ENCODE results near the gene ACSS3. TPM values are rescaled to one million over a fixed set of nuclear protein-coding genes. Genes with fewer than 3 reads are reported as not detected.

Gene ACSS3, protein sequence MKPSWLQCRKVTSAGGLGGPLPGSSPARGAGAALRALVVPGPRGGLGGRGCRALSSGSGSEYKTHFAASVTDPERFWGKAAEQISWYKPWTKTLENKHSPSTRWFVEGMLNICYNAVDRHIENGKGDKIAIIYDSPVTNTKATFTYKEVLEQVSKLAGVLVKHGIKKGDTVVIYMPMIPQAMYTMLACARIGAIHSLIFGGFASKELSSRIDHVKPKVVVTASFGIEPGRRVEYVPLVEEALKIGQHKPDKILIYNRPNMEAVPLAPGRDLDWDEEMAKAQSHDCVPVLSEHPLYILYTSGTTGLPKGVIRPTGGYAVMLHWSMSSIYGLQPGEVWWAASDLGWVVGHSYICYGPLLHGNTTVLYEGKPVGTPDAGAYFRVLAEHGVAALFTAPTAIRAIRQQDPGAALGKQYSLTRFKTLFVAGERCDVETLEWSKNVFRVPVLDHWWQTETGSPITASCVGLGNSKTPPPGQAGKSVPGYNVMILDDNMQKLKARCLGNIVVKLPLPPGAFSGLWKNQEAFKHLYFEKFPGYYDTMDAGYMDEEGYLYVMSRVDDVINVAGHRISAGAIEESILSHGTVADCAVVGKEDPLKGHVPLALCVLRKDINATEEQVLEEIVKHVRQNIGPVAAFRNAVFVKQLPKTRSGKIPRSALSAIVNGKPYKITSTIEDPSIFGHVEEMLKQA
- 0.53 and 0.86 TPM in 2 replicates for total RNA-seq
- 0.12 and 0.14 TPM in 2 replicates for polyA plus RNA-seq
- polyA plus RNA-seq (2011; cell fraction: cytosol; rRNA removed): 0.17 and 0.19 TPM in 2 replicates
- polyA plus RNA-seq (2011; cell fraction: nucleus; rRNA removed): 0.31 and 0.66 TPM in 2 replicates
- 0.04 and 0.27 TPM in 2 replicates for polyA plus RNA-seq (2012)
- polyA minus RNA-seq: 0.70 and 0.85 TPM in 2 replicates
- polyA minus RNA-seq (2011; cell fraction: cytosol; rRNA and poly(A)+ RNA removed): not detected
- polyA minus RNA-seq (2011; cell fraction: nucleus; rRNA and poly(A)+ RNA removed): 1.5 and 2.2 TPM in 2 replicates
- Bru-seq, nascent RNA: percentile 28 among the genes with signal in this experiment
- BruChase-seq, experiment 1, labeled RNA remaining after a 6-hour chase: percentile 8 among the genes with signal in this experiment
- BruChase-seq, experiment 2, labeled RNA remaining after a 2-hour chase: percentile 14 among the genes with signal in this experiment
- long read RNA-seq, full-length matches to known transcripts: 2 of 2 reads
- long read RNA-seq, partial matches to known transcripts: 0 of 2 reads
- long read RNA-seq, other reads (novel, unspliced or antisense): 0 of 2 reads

DNA sequence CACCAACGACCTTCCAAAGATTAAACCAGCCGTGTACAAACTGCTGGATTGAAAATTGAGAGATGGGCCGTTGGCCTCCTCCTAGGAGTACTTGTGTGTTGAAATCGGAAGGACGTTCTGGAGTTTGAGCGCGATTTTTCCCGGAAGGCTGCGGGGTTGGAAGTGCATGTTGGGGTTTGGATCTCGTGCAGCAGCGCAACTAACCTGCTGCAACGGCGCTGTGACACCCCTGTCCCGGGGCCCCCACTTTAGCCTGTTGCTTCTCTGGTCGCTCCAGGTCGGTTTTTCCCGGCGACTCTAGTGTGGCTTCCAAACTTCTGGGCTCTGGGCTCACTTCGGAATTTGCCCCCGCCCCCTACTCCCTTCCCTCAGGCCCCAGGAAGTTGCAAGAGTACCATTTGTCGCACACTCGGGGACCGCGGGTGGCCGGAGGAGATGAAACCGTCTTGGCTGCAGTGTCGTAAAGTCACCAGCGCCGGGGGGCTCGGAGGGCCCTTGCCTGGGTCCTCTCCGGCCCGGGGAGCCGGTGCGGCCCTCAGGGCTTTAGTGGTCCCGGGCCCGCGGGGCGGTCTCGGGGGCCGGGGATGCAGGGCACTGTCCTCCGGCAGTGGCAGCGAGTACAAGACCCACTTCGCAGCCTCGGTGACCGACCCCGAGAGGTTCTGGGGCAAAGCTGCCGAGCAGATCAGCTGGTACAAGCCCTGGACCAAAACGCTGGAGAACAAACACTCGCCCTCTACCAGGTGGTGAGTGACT is at the start of gene ACSS3:
TSS of gene ACSS3 (plus strand) at position 394 of the 756 bp plus-strand sequence. CDS start at position 436, 42 bp downstream.
- POLR2A ChIA-PET: no interaction called here

More for the DNA sequence above, at the start of gene ACSS3:
- H3K9me1 ChIP-seq (replicated peaks; ENCODE audit: control insufficient read depth, extremely low read depth, insufficient read depth, low read length): no peaks in the 10 kb centered on the region
- H2AFZ ChIP-seq (ENCODE audit: low read depth, low read length): peak within 1 kb of the TSS; percentile 46
- peak within 1 kb of the TSS; percentile 19 for H3K27ac ChIP-seq (ENCODE audit: insufficient read depth, low read depth, low read length)
- H3K9ac ChIP-seq (replicated peaks; ENCODE audit: extremely low read depth, insufficient read depth, low read length): no peak within 1 kb of the TSS
- no peaks in the 10 kb centered on the region for H3K9me3 ChIP-seq (replicated peaks; ENCODE audit: control insufficient read depth, insufficient read depth, low read length)
- H3K36me3 ChIP-seq (ENCODE audit: control insufficient read depth in 2 of 2, extremely low read depth in 1 of 2, insufficient read depth in 2 of 2, low read length in 2 of 2): no peaks in the 10 kb centered on the region
- dilution Hi-C loops (cut with MboI; ENCODE audit: extremely low pct_ligation_motif_present, low sequenced_read_pairs) (no loop called here), intact Hi-C loops (cut with micrococcal nuclease) (loop anchor here (5.0 kb wide), 2 partner anchors 134 to 141 kb away; partner anchors contain the start of gene LIN7A)
- FAIRE-seq (no peak), DNase-seq (ENCODE audit: low read depth, low spot score) (no peak)
- H3K4me3 ChIP-seq (replicated peaks in 1 of 3; ENCODE audit: insufficient read depth in 1 of 3, low read depth in 1 of 3, low read length in 3 of 3): peak within 1 kb of the TSS in 2 of 3 experiments; percentile 5 to 12
- no peak for TF ChIP-seq GATA2 (IDR thresholded peaks at IDR 0.05; ENCODE audit: insufficient read depth, insufficient read length, low read depth, low read length)
- no peak for TF ChIP-seq POLR2AphosphoS5 (IDR thresholded peaks at IDR 0.05; ENCODE audit: insufficient read depth, low read depth, low read length)
- no peak for TF ChIP-seq EZH2 (IDR thresholded peaks at IDR 0.05; ENCODE audit: borderline replicate concordance, low read depth, low read length, severe bottlenecking)
- no peak for TF ChIP-seq MYC (IDR thresholded peaks at IDR 0.05; ENCODE audit: low read depth, low read length)
- no peak for TF ChIP-seq POLR2A (IDR thresholded peaks at IDR 0.05; ENCODE audit: low read depth, low read length)
- TF ChIP-seq JUN (IDR thresholded peaks at IDR 0.05; ENCODE audit: borderline replicate concordance, insufficient read depth, insufficient read length, low read depth): no peak
- TF ChIP-seq, protein P1, sequence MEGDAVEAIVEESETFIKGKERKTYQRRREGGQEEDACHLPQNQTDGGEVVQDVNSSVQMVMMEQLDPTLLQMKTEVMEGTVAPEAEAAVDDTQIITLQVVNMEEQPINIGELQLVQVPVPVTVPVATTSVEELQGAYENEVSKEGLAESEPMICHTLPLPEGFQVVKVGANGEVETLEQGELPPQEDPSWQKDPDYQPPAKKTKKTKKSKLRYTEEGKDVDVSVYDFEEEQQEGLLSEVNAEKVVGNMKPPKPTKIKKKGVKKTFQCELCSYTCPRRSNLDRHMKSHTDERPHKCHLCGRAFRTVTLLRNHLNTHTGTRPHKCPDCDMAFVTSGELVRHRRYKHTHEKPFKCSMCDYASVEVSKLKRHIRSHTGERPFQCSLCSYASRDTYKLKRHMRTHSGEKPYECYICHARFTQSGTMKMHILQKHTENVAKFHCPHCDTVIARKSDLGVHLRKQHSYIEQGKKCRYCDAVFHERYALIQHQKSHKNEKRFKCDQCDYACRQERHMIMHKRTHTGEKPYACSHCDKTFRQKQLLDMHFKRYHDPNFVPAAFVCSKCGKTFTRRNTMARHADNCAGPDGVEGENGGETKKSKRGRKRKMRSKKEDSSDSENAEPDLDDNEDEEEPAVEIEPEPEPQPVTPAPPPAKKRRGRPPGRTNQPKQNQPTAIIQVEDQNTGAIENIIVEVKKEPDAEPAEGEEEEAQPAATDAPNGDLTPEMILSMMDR (IDR thresholded peaks at IDR 0.05; ENCODE audit: extremely low read depth in 1 of 2, insufficient read depth in 1 of 2, low read depth in 1 of 2, low read length in 2 of 2): no peak
- TF ChIP-seq, protein P2, sequence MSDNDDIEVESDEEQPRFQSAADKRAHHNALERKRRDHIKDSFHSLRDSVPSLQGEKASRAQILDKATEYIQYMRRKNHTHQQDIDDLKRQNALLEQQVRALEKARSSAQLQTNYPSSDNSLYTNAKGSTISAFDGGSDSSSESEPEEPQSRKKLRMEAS (IDR thresholded peaks at IDR 0.05; ENCODE audit: insufficient read depth, insufficient read length): no peak
- no peak for TF ChIP-seq FOS (IDR thresholded peaks at IDR 0.05; ENCODE audit: borderline replicate concordance, insufficient read depth, low read length)
- H4K20me1 ChIP-seq (replicated peaks; ENCODE audit: control insufficient read depth, extremely low read depth, insufficient read depth, low read length): no peaks in the 10 kb centered on the region
- H3K27me3 ChIP-seq (ENCODE audit: control insufficient read depth in 2 of 2, insufficient read depth in 2 of 2, low read length in 2 of 2): peaks cover 2 to 6% of the 10 kb centered on the region in 2 experiments
- no TSS peak for BruUV-seq (replicated peaks)
- H3K4me1 ChIP-seq (ENCODE audit: control insufficient read depth, extremely low read depth, insufficient read depth, low read length): peaks cover 15% of the 10 kb centered on the region
- no peaks in the 10 kb centered on the region for H3K79me2 ChIP-seq (ENCODE audit: control insufficient read depth, insufficient read depth, low read length)
- CTCF ChIA-PET: interaction anchor here (0.9 kb wide), 1 partner anchor 11 kb away, joined by 3 read pairs; no protein-coding TSS in a partner anchor
- H3K4me2 ChIP-seq (ENCODE audit: insufficient read depth, low read length): peak within 1 kb of the TSS; percentile 72

Data from endothelial cell of umbilical vein (primary cell).